ENCODE data around the gene BRMS1L.

DNA sequence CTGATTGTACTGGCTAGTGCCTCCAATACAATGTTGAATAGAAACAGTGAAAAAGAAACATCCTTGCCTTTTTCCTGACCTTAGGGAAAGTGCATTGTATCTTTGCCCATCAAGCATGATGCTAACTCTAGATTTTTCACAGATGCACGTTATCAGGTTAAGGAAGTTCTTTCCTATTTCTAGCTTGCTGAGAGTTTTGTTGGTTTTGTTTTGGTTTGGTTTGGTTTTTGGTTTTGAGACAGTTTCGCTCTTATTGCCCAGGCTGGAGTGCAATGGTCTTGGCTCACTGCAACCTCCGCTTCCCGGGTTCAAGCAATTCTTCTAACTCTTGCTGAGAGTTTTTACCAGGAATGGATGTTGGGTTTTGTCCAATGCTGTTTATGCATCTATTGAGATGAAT, 89.0 kb downstream of the BRMS1L start:
- TF ChIP-seq, protein P1, sequence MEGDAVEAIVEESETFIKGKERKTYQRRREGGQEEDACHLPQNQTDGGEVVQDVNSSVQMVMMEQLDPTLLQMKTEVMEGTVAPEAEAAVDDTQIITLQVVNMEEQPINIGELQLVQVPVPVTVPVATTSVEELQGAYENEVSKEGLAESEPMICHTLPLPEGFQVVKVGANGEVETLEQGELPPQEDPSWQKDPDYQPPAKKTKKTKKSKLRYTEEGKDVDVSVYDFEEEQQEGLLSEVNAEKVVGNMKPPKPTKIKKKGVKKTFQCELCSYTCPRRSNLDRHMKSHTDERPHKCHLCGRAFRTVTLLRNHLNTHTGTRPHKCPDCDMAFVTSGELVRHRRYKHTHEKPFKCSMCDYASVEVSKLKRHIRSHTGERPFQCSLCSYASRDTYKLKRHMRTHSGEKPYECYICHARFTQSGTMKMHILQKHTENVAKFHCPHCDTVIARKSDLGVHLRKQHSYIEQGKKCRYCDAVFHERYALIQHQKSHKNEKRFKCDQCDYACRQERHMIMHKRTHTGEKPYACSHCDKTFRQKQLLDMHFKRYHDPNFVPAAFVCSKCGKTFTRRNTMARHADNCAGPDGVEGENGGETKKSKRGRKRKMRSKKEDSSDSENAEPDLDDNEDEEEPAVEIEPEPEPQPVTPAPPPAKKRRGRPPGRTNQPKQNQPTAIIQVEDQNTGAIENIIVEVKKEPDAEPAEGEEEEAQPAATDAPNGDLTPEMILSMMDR (IDR thresholded peaks at IDR 0.05), result no peak
- TF ChIP-seq ZFX (IDR thresholded peaks at IDR 0.05; ENCODE audit: borderline replicate concordance), result no peak
